Right renal pelvis (tissue), 4 donors: ENCODE results near the gene KIAA1586. TPM values are rescaled to one million over a fixed set of nuclear protein-coding genes. Genes with fewer than 3 reads are reported as not detected.
"Not testable (repeated sequence)": the region's sequence is repeated elsewhere in the genome, so short reads cannot be mapped to it uniquely, and the experiment has no call there.

Source experiments
- DNase-seq, 4 donors: peaks; one replicate each; pipeline ENCODE4 v3.0.0-alpha.2; 2013; ENCODE audit warnings: low read depth in 4 of 4, low spot score in 3 of 4, missing footprints in 1 of 4
- polyA plus RNA-seq, 4 donors: library from polyadenylated mRNA; unstranded; fragments of 120-200 nt; gene quantifications; one replicate each; pipeline ENCODE4 v1.2.1, GENCODE V29; 2013; ENCODE audit not compliant: insufficient read length in 4 of 4

The KIAA1586 gene
- polyA plus RNA-seq, 4 donors, result 20.4 to 29.0 (median 25.3) TPM

- DNase-seq, result no peak
These were observed 6.5 kb upstream of the KIAA1586 start for GRCh38 chr6:57040011-57040410.

- not testable (repeated sequence) for DNase-seq
These were observed 2.4 kb upstream of the KIAA1586 start for GRCh38 chr6:57044061-57044460.

DNA sequence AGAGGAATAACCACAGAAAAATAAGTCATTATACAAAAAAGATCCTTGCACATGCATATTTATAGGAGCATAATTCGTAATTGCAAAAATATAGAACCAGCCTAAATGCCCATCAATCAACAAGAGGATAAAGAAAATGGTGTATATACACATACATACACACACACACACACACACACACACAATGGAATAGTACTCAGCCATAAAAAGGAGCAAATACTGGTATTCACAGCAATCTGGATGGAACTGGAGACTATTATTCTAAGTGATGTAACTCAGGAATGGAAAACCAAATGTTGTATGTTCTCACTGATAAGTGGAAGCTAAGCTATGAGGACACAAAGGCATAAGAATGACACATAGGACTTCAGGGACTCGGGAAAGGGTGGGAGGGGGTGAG is 1.9 kb upstream of the KIAA1586 start:
- no peak for DNase-seq

DNA sequence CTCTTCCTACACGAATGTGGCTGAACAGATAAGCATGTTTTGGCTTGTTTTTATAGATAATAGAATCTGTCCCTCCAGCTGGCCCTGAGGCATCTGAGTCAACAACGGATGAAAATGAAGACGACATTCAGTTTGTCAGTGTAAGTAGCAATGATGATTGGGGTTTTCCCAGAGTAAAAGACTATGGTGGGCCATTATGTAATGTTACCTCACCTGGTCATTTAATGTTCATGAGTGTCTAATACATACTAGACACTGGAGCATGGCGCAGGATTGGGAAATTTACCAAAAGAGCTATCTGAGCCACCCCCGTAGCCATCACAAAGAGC is 728 bp downstream of the KIAA1586 start:
- not testable (repeated sequence) for DNase-seq

- DNase-seq, result not testable (repeated sequence)
These were observed 1.4 kb downstream of the KIAA1586 start for GRCh38 chr6:57047859-57048258.

DNA sequence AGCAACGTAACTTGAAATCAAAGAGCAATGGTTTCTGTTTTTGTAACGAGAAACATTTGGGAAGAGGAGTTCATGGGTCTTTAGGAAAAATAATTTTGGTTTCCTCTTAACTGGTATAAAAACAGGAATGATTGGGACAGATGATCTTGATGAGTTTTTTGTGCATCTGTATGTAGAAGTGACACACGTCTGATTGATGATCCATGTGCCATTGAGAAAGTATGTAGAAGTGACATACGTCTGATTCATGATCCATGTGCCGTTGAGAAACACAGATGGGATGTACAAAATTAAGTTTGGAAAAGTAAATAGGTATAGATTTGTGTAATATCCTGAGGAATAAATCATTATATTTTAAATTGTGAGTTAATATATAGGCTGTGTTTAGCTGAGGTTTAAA is 2.1 kb downstream of the KIAA1586 start:
- no peak for DNase-seq

DNA sequence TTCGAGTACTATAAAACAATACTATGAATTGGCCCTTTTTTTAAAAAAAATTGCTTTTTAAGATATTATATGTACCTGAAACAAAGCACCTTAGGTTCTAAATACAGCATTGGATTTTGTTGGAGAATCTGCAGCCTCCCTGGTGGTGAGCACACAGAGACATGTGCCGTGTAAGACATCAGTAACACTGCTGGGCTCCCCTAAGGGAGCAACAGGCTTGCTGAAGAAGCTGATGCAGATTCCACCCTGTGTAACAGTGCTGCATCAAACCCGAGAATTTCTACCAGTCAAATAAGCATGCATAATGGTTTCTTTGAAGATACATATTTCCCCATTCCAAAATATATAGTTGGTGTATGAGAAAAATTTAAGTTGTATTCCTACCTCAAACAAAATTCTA is 17.4 kb downstream of the KIAA1586 start:
- DNase-seq, result no peak

DNA sequence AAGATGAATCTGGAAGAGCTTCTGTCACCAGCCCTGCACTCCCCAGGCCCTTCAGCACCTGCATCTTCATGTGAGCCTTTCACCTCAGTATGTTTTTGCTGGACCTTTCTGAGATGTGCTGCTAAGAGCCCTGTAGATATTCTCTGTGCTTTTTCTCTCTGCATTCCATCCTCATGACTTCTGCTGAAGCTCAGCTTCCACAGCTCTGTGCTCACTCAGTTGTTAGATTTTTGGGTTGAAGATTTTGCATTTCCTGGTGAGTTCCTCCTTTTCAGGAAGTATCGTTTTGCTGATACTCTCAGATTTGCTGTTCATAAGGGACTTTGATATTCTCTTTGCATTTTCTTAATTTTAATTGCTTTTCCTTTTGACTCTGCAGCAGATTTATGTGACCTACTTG is 18.3 kb downstream of the KIAA1586 start:
- DNase-seq, result no peak

- DNase-seq, result no peak
These were observed 21.6 kb downstream of the KIAA1586 start for GRCh38 chr6:57068061-57068460.

DNA sequence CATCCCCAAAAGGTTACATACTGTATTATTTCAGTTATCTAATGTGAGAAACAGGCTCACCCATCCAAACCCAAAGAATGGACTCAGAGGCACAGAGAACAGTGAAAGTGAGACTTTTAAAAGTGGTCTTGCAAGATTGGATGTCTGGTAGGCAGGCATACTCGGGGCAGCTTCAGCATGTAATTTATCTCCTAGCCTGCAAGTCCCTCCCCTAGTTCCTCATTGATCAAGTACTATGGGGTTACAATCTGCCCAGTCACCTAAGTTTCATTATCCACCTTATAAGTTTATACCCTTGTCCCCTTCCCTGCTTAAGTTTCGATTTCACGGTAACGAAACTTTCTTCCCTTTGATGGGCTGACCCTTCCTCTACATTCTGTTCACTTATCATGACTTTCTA is 22.7 kb downstream of the KIAA1586 start:
- no peak for DNase-seq

DNA sequence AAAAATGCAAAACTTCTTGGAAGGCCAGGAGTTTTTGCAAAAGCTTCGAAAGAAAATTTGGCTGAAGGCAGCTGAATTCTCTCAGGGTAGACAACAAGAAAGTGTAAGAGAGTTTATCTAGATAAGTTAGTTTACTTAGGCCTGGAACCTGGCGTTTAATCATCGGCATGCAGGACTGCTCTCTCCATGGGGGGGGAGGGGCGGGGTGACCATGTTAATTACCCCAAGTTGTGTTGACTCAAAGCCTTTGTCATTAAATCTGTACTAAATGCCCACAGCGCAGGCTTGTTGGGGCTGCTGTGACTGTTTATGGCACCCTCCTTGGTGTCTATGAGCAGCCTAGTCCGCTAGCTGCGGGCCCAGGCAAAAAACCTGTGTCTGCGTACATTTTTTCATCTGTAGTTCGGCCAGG is 23.4 kb downstream of the KIAA1586 start:
- DNase-seq, result no peak

DNA sequence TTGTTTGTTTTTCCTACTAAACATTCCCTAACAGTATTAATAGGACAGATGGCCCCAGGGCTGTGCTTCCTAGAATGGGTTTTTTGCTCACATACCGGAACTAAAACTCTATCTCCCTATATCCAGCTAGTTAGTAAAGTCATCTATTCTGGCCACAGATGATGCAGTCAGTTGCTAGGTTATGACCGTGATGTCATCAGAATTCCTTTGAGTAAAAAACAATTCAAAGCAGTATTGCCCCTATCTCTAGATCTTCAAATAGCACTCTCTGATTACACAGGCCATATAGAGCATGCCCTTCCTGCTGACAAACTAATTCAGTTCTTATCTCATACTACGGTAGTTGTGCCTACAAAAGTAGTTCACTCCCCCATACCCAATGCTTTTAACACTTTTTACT is 25.6 kb downstream of the KIAA1586 start:
- no peak for DNase-seq

DNA sequence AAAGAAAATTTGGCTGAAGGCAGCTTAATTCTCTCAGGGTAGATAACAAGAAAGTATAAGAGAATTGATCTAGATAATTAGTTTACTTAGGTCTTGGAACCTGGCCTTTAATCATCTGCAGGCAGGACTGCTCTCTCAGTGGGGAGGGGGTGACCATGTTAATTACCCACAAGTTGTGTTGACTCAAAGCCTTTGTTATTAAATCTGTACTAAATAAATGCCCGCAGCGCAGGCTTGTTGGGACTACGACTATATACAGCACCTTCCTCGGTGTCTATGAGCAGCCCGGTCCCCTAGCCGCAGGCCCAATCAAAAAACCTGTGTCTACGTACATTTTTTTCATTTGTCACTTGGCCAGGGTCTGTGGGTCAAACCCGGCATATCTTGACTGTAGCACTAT is 27.9 kb downstream of the KIAA1586 start:
- no peak for DNase-seq

GRCh38 chr6:57075092-57075491 is 28.6 kb downstream of the KIAA1586 start:
- DNase-seq, result no peak

- DNase-seq, result no peak
These were observed 32.2 kb downstream of the KIAA1586 start for GRCh38 chr6:57078531-57079207.

DNA sequence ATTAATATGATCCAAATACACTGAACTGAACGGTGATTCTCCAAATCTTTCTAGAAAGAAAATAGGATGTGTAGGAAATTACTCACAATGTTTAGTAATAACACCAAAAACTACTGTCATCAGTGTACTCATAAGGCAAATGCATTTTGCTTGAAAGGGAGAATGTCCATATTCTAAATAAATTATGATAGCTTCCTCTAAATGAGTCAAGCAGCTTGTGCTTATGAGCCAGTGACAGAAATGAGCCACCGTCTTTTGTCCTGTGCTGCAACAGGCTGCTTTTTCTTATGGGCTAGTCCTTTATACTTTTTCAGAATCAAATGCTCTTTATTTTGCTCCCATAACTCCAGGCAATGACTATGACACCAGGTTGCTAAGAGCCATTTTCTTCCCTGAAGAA is 39.0 kb downstream of the KIAA1586 start:
- DNase-seq, result no peak

GRCh38 chr6:57086843-57087242 is 40.4 kb downstream of the KIAA1586 start:
- no peak for DNase-seq

GRCh38 chr6:57087916-57088315 is 41.4 kb downstream of the KIAA1586 start:
- no peak for DNase-seq

- no peak for DNase-seq
These were observed 42.8 kb downstream of the KIAA1586 start for GRCh38 chr6:57089265-57089664.

GRCh38 chr6:57089687-57090457 is 43.4 kb downstream of the KIAA1586 start, which contains the start of gene ZNF451:
Gene ZNF451 (plus strand): TSS chr6:57090188. CDS start chr6:57090254, 66 bp downstream.
- peak; percentile 88 to 94 (median 93) for DNase-seq

DNA sequence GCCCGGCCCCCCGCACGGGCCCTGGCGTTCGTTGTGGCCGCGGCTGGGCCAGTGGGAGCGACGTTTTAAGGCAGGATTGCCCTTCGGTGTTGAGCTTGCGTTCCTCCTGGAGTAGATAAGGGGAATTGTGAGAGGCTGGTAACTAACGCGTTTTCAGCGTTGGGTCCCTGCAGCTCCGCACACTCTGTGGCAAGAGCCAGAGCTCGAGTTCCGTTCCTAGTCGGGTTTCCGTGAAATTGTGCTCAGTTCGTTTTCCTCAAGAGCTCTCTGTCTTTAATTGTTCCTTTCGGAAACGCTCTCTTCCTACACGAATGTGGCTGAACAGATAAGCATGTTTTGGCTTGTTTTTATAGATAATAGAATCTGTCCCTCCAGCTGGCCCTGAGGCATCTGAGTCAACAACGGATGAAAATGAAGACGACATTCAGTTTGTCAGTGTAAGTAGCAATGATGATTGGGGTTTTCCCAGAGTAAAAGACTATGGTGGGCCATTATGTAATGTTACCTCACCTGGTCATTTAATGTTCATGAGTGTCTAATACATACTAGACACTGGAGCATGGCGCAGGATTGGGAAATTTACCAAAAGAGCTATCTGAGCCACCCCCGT is 44.1 kb downstream of the KIAA1586 start:
- not testable (repeated sequence) for DNase-seq

DNA sequence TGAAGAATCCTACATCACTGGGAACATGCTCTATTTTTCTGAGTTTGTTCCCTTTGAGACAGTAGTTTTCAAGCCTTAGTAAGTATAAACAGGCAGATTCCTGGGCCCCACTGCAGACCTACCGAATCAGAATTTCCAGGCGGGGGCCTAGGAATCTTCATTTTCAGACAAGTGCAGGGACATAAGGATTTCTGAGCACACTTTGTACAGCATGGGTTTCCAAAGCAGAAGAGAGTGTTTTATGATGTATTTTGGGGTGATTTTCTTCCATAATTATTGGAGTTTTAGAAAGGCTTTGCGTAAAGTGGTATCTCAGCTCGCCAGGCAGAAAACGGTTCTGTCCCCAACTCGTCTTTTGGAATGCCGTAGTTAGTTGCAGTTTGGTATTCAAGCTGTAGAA is 44.9 kb downstream of the KIAA1586 start:
- DNase-seq, result not testable (repeated sequence)
